ENCODE measurements around the gene PEPD.
"Not testable (repeated sequence)": the region's sequence is repeated elsewhere in the genome, so short reads cannot be mapped to it uniquely, and the experiment has no call there.

PEPD gene

DNA sequence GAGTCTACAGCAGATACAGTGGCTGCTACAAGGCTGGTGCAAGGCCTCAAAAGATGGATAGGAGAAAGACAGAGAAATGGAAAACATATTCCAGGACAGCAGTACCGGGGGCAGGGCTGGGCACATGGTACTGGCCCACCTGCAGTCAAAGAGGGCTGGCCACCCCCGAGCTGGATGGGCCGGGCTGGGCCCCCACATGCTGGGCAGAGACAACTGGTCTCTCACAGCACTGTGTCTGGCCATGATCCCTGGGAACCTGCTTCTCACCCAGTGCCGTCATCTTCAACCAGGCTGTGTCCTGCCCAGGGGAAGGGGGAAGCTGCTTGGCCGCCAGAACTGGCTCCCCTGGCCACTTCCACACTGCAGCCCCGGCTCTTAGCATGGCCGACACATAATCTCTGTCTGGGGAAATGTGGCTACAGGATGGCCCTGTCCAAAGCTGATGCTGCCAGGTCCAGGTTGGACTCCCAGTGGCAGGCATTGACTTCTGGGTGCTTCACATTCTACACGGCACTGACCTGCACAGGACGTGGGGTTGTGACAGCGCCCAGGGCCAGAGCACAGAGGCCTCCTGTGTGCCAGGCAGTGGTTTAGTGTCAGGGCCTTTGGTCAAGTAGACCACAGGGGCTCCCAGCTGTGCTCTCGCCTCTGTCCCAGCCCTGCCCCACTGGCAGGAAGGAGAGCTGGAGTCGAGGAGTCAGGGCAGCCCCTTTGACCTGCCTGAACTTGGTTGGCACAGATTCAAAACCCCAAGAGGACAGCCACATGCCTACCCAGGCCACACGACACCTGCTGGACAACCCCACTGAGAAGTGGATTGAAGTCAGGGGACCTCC, 21.7 kb downstream of the PEPD start:
- DNase-seq (ENCODE audit: insufficient read length, low spot score) (no peak), FAIRE-seq (no peak)

DNA sequence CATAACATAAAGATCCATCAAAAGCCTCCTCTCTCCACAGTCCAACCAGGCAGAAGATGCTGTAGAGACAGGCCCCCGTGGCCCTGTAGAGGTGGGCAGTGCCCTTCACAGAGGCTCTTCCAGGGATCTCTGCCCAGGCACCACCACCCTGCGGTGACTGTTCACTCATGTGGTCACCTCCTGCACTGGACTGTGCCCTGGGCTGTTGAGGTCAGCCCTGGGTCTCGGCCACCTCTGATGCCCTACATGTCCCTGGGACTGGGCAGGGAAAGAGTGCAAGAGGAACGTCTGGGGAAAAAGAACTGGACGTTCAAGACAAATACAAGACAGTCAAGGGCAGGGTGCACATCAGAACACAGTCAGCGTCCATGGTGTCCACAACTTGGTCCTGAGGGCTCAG, 22.3 kb downstream of the PEPD start:
- no peak for FAIRE-seq
- no peak for DNase-seq (ENCODE audit: insufficient read length, low spot score)

DNA sequence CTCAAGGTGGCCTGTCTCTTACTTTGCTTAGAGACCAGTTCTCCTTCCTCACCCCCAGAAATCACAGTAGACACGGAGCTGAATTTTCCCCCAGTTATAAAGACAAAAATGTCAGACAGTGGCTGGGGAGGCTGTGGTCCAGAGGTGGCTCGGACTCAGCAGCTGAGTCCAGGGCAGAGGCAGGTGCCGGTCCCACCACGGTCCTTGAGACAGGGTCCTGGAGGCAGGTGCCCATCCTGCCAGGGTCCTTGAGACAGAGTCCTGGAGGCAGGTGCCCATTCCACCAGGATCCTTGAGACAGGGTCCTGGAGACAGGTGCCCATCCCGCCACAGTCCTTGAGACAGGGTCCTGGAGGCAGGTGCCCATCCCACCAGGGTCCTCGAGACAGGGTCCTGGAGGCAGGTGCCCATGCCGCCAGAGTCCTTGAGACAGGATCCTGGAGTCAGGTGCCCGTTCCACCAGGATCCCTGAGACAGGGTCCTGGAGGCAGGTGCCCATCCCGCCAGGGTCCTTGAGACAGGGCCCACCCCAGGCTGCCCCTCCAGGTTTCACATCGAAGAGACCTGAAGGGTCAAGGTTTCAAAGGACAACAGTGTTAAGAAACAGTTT, 23.1 kb downstream of the PEPD start:
- no peak for FAIRE-seq

DNA sequence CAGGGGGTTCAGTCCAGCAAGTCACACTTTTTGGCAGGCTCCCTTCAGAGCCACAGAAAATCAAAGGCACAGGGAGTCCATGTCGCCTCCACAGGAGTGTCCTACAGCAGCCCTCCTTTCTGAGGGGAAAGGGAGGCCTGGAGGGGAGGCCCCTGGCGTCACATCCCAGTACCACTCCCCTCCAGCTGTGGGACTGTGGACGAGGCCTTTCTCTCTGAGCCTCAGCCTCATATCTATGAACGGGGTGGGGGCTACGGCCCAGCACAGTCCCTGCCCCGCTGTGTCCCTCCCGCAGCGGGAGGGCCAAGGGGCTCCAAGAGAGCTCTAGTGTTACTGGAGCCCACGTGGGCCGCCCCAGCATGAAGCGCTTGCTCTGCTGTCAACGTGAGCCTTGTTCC, 23.8 kb downstream of the PEPD start:
- no peak for FAIRE-seq
- DNase-seq (ENCODE audit: insufficient read length, low spot score) = no peak

More for the DNA sequence above, 23.1 kb downstream of the PEPD start:
- no peak for DNase-seq (ENCODE audit: insufficient read length, low spot score)

DNA sequence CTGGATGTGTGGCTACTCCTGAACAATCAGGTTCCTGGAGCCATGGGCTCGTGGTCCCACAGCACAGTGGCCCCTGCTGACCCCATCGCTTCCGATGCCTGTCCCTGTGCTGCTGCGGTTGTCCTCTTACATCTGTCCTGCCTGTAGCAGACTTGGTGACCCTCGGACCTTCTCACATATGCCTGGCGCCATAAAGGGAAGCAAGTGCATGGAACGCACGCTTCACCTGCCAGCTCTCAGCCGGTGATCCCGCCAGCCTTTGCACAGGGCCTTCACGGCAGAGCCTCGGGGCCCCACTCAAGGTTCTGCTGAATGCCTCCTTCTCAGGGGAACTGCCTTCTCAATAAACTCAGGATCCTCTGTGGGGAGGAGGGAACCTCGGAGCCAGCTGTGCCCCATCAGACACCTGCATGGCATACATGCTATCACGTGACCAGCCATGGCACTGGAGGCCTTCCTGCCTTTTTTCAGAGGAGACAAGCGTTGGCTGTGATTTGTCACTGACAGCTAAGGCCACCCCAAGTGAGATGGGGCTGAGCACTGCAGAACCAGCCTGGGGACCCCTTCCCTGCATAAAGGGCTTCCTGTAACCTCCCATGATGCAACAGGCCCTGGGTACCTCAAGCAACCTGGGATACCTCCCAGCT, 24.3 kb downstream of the PEPD start:
- DNase-seq (ENCODE audit: insufficient read length, low spot score) = no peak
- FAIRE-seq = no peak

DNA sequence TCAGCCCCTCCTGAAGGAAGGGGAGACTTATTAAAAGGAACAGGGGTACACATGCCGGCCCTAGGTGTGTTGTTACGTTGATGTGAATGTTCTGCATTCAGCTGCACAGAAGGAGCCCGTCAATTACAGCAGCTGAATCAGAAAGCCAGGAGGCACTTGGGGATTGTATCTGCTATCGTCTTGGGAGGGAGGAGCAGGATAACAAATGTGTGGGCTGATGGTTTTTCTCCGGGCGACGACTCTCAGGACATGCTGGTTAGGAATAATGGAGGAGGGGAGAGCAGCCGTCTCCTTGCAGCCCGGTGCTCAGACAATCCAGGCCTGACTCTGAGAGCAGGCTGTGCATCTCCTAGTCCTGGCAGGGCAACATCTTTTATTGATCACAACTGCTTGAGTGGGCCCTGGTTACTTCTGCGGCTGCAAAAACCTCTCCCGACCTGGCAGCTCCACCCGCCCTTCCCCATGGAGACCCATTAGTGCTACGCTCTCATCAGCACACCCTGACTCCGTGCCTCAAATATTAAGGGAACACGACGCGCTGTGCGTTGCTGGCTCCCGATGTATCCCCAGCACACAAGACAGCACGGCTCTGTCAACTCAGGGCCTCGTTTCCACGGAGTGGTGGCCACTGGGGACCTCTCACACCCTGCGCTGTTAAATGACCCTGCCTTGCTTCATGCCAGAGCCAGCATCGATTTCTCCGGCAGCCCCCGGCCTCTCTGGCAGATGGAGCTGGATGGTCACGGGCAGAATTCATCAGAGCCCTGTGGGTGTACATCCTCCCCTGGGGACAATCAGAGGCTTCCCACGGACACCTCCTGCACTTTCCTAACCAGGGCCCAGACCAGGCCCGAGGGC, 25.3 kb downstream of the PEPD start:
- no peak for FAIRE-seq
- DNase-seq (ENCODE audit: insufficient read length, low spot score) = no peak

DNA sequence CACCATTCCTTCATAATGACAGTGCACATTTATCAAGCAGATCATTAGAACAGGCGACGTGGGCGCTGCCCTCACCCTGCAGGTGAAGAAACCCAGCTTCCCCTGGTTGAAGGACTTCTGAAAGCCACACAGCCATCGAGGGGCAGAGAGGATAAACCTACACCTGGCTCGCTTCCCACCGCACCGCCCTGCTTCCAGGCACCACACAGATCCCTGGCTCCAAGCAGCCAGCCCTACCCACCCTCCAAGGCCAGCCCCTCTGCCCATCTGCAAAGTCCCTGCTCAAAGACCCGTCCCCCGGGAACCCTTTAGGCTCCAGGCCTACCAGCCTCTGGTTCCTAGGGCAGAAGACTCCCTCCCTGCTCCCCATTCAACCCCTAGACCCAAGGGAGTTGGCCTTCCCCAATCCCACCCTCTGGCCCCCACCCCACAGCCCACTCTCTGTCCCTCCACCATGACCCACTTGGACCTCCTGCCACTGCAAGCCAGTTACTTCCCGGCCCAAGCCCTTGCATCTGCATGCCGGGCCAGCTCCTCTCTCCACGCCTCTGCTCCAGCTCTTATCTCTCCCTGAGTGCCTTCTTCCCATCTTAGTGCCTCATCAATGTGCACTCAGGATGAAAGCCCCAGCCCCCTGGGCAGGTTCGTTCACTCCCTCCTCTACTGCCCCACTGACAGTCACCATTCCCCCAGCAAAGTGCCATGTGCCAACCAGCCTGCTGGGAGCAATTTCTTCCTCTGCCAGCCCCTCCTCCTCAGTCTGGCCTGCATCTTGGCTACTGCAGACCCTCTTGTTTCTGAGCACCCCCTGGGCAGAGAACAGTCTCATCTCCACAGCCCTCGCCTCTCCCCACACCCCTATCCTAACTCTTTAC, 28.0 kb downstream of the PEPD start:
- no peak for FAIRE-seq
- no peak for DNase-seq (ENCODE audit: insufficient read length, low spot score)

DNA sequence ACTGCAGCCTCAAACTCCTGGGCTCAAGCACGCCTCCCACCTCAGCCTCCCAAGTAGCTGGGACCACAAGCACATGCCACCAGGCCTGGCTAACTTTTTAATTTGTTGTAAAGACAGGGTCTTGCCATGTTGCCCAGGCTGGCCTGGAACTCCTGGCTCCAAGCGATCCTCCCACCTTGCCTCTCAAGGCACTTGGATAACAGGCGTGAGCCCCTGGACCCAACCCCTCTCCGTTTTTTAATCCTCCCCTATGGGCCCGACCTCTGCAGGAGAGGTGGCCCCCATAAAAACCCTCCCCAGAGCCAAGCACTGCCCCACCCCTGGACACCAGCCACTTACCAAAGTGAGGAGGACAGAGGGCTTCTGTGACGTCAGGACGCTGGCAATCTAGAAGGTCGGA, 28.6 kb downstream of the PEPD start:
- no peak for FAIRE-seq
- DNase-seq (ENCODE audit: insufficient read length, low spot score) = no peak

DNA sequence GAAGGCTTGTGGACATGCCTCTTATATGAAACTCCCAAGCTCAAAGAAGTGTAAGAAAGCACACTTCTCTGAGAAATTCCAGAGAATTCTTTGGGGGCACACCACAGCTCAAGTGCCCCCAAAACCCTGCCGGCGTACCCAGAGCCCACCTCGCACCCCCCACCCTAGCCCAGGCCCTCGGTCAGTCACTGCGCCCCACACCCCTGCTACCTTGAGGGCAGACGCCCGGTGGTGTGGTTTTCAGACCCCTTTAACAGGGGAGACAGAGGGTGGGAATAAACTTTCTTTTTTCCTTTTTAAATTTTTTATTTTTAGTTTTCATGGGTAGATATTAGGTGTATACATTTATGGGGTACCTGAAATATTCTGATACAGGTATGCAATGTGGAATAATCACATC, 29.5 kb downstream of the PEPD start:
- FAIRE-seq = no peak
- DNase-seq (ENCODE audit: insufficient read length, low spot score) = no peak

DNA sequence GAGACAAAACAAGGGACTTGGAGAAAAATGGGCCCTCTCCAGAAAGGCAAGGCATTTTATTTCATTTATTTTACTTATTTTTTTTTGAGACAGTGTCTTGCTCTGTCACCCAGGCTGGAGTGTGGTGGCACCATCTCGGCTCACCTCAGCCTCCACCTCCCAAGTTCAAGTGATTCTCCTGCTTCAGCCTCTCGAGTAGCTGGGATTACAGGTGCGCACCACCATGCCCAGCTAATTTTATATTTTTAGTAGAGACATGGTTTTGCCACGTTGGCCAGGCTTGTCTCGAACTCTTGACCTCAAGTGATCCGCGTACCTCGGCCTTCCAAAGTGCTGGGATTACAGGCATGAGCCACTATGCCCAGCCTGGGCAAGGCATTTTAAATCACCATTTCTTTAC, 31.0 kb downstream of the PEPD start:
- DNase-seq (ENCODE audit: insufficient read length, low spot score); FAIRE-seq: not testable (repeated sequence)

DNA sequence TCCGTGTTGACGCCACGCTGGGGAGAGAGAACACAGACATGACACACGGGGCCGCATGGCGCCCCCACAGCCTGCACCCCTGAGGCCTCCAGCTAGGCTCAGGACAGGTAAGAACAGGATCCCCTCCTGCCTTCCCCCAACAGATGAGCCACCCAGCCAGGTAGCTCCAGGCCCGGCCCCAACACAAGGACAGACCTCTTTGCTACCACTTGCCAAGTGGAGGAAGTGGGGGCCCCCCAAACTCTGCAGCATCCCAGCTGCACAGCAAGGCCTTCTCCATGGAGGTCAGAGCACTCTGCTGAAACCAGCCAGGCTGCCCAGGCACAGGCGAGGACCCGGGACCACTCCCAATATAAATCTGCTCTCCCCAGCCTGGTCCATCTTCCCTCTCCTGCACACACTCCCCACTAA, 31.5 kb downstream of the PEPD start:
- DNase-seq (ENCODE audit: insufficient read length, low spot score) = no peak
- no peak for FAIRE-seq

DNA sequence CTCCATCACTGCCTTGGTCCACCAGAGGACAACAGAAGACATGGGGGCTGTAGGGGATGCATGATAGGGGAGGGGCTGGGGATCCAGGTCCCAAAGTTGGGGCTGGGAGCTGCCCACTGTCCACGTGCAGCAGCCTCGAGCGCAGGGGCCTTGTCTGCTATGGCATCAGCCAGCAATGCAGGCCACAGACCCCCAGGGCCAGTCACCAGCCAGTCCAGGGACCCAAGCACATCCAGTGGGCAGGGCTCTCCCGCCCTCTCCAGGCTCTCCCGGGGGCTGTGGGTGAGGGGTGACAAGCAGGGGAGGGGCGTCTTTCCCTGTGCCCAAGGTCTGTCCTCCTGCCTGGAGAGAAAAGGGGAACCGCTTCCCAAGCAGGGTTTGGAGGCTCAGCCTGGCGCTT, 32.8 kb downstream of the PEPD start:
- no peak for FAIRE-seq
- no peak for DNase-seq (ENCODE audit: insufficient read length, low spot score)

DNA sequence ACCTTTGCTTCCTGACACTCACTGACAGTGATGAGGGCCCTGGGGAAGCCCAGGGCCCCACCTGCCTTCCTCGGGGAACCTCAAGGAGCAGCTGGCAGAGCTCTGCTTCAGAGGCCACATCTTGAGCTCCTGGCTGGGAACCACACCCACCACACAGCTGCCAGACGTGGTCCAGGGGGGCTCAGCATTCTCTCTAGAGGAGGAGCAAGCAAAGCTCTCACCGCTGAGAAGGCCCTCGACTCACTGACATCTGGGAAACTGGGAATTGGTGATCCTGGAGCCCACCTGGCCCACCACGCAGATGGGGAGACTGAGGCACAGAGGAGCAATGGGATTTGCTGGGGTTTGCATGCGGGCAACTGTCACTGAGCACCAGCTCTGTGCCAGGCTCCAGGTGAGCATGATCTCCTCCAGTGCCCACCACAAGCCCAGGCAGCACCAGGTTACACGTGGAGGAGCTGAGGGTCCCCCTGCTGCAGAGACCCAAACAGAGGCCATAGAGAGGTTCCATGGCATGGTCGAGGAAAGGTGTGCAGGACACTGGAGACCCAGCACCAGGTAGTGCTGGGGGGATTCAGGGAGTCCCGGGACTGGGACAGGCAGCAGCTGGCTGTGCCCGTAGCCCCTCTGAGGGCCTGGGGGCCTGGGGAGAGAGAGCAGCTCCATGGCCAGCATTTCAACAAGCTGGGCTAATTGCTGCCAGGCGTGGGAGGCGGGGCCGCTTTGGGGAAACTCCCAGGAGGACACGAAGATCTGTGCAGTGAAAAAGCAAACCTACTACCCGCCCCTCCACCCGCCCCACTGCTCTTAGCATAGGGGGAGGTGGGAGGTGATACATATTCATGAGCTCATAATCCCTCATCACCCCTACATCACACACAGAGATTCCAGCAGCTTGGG, 33.4 kb downstream of the PEPD start:
- FAIRE-seq = no peak
- DNase-seq (ENCODE audit: insufficient read length, low spot score) = no peak

DNA sequence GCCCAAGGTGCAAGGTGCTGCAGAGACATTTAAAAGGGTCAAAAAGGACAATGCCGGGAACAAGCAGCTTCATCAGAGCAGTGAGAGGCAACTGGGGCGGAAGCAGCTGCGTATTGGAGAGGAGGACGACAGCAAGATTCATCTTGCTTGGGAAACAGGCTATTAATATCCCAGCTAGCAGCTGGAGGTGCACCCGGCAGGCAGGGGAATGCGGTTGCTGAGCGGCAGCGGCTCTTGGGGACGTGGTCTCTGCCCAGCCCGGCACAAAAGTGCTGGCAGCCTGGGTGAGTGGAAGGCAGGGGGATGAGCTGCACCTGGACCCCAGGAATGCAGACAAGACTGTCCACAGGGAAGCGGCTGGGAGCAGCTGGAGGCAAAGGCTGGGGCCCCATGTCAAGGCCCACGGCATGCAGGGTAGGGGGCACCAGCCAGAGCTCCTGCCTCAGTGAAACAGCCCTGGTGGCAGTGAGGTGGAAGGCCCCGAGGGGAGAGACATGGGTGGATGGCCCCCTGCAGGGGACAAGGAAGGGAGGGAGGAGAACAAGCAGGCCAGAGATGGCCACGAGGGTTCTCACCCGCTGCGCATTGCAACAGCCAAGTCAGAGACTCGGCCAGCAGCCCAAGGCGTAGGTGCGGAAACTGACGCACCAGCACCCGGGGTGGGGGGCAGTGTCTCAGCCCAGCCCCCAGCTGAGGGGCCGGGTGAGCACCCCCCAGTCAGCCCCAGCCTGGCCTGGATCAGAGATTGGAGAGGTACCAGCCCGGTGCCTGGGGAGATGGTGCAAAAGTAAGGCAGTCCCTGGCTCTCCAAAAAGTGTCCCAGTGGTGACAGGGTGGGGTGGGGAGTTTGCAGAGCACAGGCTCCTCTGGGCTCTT, 34.4 kb downstream of the PEPD start:
- DNase-seq (ENCODE audit: insufficient read length, low spot score) = no peak
- no peak for FAIRE-seq

DNA sequence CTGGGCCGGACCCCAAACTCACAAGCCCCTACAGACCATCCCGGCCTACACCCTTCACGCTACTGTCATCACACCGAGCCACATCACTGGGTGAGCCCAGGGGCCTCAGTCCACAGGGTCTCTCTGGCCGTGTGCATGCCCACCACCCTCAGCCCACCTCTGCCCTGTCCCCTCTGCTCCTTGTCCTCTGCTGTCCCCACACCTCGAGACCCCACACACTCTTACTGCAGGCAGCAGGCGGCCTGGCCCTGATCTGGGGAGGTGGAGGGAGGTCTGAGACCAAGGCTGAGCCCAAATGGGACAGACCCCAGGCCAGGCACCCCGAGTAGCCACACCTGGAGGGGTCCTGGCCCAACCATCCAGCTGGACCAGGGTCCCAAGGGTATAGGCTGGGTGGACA, 35.2 kb downstream of the PEPD start:
- FAIRE-seq = no peak
- no peak for DNase-seq (ENCODE audit: insufficient read length, low spot score)

DNA sequence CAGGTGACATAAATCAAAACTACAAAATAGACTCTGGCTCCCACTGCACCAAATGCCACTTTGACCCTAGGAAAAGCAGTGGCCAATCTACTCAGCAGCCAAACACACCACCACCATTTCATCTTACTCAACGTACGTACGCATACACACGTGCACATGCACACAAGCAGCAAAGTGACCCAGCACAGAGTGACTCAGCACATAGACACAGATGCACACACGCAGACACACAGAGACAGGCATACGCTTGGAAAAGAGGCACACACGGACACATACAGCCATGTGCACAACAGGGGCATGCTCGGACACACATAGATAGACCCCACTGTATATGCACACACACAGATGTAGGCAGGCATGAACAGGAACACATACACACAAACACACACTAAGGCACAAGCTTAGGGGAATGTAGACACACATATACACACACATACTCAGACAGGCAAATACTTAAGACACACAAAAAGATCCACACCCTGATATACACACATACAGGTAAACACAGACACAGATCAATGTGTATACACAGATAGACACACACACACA, 37.3 kb downstream of the PEPD start:
- no peak for DNase-seq (ENCODE audit: insufficient read length, low spot score)
- peak; percentile 82 for FAIRE-seq

DNA sequence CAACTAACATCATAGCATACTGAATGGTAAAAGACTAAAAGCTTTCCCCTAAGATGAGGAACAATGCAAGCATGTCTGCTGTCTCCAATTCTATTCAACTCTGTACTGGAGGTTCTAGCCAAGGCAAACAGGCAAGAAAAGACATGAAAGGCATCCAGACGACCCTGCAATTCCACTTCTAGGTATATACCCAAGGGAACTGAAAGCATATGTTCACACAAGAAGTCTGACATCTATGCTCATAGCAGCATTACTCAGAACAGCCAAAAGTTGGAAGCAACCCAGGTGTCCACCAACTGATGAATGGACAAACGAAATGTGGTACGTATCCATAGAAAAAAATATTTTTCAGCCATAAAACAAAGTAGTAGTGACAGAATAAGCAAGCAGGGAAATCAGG, 39.1 kb downstream of the PEPD start:
- FAIRE-seq (no peak), DNase-seq (ENCODE audit: insufficient read length, low spot score) (no peak)

DNA sequence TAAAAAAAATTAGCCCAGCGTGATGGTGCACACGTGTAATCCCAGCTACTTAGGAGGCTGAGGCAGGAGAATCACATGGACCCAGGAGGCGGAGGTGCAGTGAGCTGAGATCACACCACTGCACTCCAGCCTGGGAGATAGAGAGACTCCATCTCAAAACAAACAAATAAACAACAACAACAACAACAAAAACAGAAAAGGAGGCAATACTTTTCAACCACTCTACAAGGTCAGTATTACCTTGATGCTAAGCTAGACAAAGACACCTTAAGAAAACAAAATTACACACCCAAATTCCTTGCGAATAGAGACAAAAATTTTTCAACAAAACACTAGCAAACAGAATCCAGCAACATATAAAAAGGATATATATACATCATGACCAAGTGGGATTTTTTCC, 39.7 kb downstream of the PEPD start:
- no peak for FAIRE-seq

More for the DNA sequence above, 39.7 kb downstream of the PEPD start:
- no peak for DNase-seq (ENCODE audit: insufficient read length, low spot score)
